K562 (cell line): ENCODE data around the gene DSG2. TPM values are rescaled to one million over a fixed set of nuclear protein-coding genes. Genes with fewer than 3 reads are reported as not detected.

Experiments used
- ATF3 ChIP-seq, 2 experiments: fragments of 450-650 bp in 1 of 2; sonication (generic) in 1 of 2; formaldehyde crosslinking in 1 of 2; IDR thresholded peaks in 1 of 2; conservative IDR thresholded peaks in 1 of 2; 2 replicates each; pipeline versions ENCODE4 v1.6.1 to v1.8.1; 2016 to 2023; ENCODE audit warnings: mild to moderate bottlenecking in 2 of 2, moderate library complexity in 2 of 2, inconsistent platforms in 1 of 2, missing genetic modification reagents in 1 of 2
- ATF4 ChIP-seq: fragments of 450-650 bp; formaldehyde crosslinking; IDR thresholded peaks from 2 replicates; pipeline ENCODE4 v1.4.0; 2022; ENCODE audit warnings: mild to moderate bottlenecking, moderate library complexity
- CEBPB ChIP-seq: fragments of 450-650 bp; IDR thresholded peaks from 2 replicates; pipeline ENCODE4 v1.6.1; 2016; ENCODE audit warnings: missing genetic modification characterization, missing compliant biosample characterization
- CEBPZ ChIP-seq: fragments of 150-350 bp; IDR thresholded peaks from 2 replicates; pipeline ENCODE4 v1.6.1; 2014; ENCODE audit warnings: low read depth, mild to moderate bottlenecking, low read length, borderline replicate concordance
- DACH1 ChIP-seq: fragments of 450-650 bp; IDR thresholded peaks from 2 replicates; pipeline ENCODE4 v1.6.1; 2018; ENCODE audit not compliant: partially characterized antibody
- OTX1 ChIP-seq: fragments of 450-650 bp; formaldehyde crosslinking; IDR thresholded peaks from 2 replicates; pipeline ENCODE4 v1.4.0; 2022; ENCODE audit warnings: mild to moderate bottlenecking
- PHF8 ChIP-seq: fragments of 200-600 bp; sonication (generic); IDR thresholded peaks from 2 replicates; pipeline ENCODE4 v1.6.1; 2012; ENCODE audit warnings: mixed run types, mild to moderate bottlenecking, inconsistent platforms, low read length, moderate library complexity, borderline replicate concordance
- RBM22 ChIP-seq: fragments of 200-400 bp; formaldehyde crosslinking; IDR thresholded peaks from 2 replicates; pipeline ENCODE4 v1.6.1; 2018; ENCODE audit warnings: low read length, low read depth; ENCODE audit not compliant: poor library complexity, severe bottlenecking
- polyA plus RNA-seq, 8 experiments: library from polyadenylated mRNA; depleted of rRNA in 4 of 8; stranded (reverse) in 5 of 8; unstranded in 3 of 8; fragments of >200 nt; fragmentation: Nextera tagmentation in 2 of 8; fragmentation: Illumina TruSeq in 1 of 8; extraction: Ambion mirVana in 2 of 8; extraction: Trizol in 1 of 8; gene quantifications; 2 replicates each; pipeline versions ENCODE4 v1.2.1 to v1.2.3, GENCODE V29; 2011 to 2014; ENCODE audit warnings: inconsistent platforms in 1 of 8, missing spikeins in 1 of 8
- total RNA-seq, 7 experiments: library from RNA; depleted of rRNA in 6 of 7; stranded (reverse); fragments of >200 nt in 6 of 7; fragmentation: Illumina TruSeq in 2 of 7; extraction: Trizol in 2 of 7; gene quantifications; 2 replicates each; pipeline versions ENCODE4 v1.2.1 to v1.2.3, GENCODE V29; 2011 to 2021; ENCODE audit warnings: low replicate concordance in 1 of 7
- TF ChIP-seq, protein P1 (sequence below): fragments of 200-600 bp; sonication (generic); IDR thresholded peaks from one replicate; pipeline ENCODE4 v1.6.1; 2012; ENCODE audit warnings: mild to moderate bottlenecking, low read depth, low read length, inconsistent platforms

DSG2 gene
- total and polyA plus RNA-seq, 9 of the 15 experiments (the other 6 are each of a cell fraction or from before 2014, with no cell fraction given), result 16.9 to 68.6 (median 41.3) TPM

GRCh38 chr18:31497836-31498573 is at the start of gene DSG2 (continued):
- TF ChIP-seq OTX1 (CRISPR knock-in tag) (no peak), ATF3 (IDR thresholded peaks at IDR 0.05) (no peak), ATF3 (CRISPR knock-in tag; conservative IDR thresholded peaks at IDR 0.05) (no peak), RBM22 (peak; percentile 42), CEBPB (tag) (no peak), PHF8 (peak; percentile 94), DACH1 (no peak), ATF4 (CRISPR knock-in tag) (no peak), CEBPZ (no peak)
- TF ChIP-seq, protein P1, sequence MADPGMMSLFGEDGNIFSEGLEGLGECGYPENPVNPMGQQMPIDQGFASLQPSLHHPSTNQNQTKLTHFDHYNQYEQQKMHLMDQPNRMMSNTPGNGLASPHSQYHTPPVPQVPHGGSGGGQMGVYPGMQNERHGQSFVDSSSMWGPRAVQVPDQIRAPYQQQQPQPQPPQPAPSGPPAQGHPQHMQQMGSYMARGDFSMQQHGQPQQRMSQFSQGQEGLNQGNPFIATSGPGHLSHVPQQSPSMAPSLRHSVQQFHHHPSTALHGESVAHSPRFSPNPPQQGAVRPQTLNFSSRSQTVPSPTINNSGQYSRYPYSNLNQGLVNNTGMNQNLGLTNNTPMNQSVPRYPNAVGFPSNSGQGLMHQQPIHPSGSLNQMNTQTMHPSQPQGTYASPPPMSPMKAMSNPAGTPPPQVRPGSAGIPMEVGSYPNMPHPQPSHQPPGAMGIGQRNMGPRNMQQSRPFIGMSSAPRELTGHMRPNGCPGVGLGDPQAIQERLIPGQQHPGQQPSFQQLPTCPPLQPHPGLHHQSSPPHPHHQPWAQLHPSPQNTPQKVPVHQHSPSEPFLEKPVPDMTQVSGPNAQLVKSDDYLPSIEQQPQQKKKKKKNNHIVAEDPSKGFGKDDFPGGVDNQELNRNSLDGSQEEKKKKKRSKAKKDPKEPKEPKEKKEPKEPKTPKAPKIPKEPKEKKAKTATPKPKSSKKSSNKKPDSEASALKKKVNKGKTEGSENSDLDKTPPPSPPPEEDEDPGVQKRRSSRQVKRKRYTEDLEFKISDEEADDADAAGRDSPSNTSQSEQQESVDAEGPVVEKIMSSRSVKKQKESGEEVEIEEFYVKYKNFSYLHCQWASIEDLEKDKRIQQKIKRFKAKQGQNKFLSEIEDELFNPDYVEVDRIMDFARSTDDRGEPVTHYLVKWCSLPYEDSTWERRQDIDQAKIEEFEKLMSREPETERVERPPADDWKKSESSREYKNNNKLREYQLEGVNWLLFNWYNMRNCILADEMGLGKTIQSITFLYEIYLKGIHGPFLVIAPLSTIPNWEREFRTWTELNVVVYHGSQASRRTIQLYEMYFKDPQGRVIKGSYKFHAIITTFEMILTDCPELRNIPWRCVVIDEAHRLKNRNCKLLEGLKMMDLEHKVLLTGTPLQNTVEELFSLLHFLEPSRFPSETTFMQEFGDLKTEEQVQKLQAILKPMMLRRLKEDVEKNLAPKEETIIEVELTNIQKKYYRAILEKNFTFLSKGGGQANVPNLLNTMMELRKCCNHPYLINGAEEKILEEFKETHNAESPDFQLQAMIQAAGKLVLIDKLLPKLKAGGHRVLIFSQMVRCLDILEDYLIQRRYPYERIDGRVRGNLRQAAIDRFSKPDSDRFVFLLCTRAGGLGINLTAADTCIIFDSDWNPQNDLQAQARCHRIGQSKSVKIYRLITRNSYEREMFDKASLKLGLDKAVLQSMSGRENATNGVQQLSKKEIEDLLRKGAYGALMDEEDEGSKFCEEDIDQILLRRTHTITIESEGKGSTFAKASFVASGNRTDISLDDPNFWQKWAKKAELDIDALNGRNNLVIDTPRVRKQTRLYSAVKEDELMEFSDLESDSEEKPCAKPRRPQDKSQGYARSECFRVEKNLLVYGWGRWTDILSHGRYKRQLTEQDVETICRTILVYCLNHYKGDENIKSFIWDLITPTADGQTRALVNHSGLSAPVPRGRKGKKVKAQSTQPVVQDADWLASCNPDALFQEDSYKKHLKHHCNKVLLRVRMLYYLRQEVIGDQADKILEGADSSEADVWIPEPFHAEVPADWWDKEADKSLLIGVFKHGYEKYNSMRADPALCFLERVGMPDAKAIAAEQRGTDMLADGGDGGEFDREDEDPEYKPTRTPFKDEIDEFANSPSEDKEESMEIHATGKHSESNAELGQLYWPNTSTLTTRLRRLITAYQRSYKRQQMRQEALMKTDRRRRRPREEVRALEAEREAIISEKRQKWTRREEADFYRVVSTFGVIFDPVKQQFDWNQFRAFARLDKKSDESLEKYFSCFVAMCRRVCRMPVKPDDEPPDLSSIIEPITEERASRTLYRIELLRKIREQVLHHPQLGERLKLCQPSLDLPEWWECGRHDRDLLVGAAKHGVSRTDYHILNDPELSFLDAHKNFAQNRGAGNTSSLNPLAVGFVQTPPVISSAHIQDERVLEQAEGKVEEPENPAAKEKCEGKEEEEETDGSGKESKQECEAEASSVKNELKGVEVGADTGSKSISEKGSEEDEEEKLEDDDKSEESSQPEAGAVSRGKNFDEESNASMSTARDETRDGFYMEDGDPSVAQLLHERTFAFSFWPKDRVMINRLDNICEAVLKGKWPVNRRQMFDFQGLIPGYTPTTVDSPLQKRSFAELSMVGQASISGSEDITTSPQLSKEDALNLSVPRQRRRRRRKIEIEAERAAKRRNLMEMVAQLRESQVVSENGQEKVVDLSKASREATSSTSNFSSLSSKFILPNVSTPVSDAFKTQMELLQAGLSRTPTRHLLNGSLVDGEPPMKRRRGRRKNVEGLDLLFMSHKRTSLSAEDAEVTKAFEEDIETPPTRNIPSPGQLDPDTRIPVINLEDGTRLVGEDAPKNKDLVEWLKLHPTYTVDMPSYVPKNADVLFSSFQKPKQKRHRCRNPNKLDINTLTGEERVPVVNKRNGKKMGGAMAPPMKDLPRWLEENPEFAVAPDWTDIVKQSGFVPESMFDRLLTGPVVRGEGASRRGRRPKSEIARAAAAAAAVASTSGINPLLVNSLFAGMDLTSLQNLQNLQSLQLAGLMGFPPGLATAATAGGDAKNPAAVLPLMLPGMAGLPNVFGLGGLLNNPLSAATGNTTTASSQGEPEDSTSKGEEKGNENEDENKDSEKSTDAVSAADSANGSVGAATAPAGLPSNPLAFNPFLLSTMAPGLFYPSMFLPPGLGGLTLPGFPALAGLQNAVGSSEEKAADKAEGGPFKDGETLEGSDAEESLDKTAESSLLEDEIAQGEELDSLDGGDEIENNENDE, result no peak
